Endodermal cell (in vitro differentiated cells): ENCODE measurements around the gene SH3TC1. TPM values are rescaled to one million over a fixed set of nuclear protein-coding genes. Genes with fewer than 3 reads are reported as not detected.
A peak's percentile ranks its signal among the peaks of the same experiment; 100 is the strongest.

ENCODE experiments used
- DNase-seq: peaks from one replicate; pipeline ENCODE4 v3.0.0-alpha.2; 2017
- H3K27ac ChIP-seq: 2 replicates; pipeline ENCODE4 v1.5.1; 2013; ENCODE audit warnings: mild to moderate bottlenecking, low read depth, low read length, moderate library complexity
- H3K27me3 ChIP-seq: 2 replicates; pipeline ENCODE4 v1.6.1; 2013; ENCODE audit warnings: mild to moderate bottlenecking, low read length, moderate library complexity; ENCODE audit not compliant: insufficient read depth, control insufficient read depth, poor library complexity, severe bottlenecking
- H3K36me3 ChIP-seq: 2 replicates; pipeline ENCODE4 v1.7.0; 2013; ENCODE audit warnings: mild to moderate bottlenecking, low read length, moderate library complexity; ENCODE audit not compliant: control insufficient read depth, insufficient read depth
- H3K4me1 ChIP-seq: one replicate; pipeline ENCODE4 v1.7.0; 2013; ENCODE audit warnings: low read length; ENCODE audit not compliant: control insufficient read depth, insufficient read depth
- H3K4me3 ChIP-seq: 2 replicates; pipeline ENCODE4 v1.5.1; 2013; ENCODE audit warnings: mild to moderate bottlenecking, low read length, moderate library complexity
- H3K9ac ChIP-seq: 2 replicates; pipeline ENCODE4 v1.6.1; 2013; ENCODE audit warnings: mild to moderate bottlenecking, low read length, moderate library complexity; ENCODE audit not compliant: poor library complexity, severe bottlenecking; ENCODE audit errors: extremely low read depth
- H3K9me3 ChIP-seq: 2 replicates; pipeline ENCODE4 v1.6.1; 2013; ENCODE audit warnings: mild to moderate bottlenecking, low read length, moderate library complexity; ENCODE audit not compliant: control insufficient read depth
- H3K27ac Mint-ChIP-seq: 2 replicates; pipeline ENCODE4 v1.8.0; 2020; ENCODE audit warnings: mixed read lengths
- H3K27me3 Mint-ChIP-seq: 2 replicates; pipeline ENCODE4 v1.8.0; 2021; ENCODE audit warnings: mild to moderate bottlenecking, mixed read lengths; ENCODE audit not compliant: insufficient read depth
- H3K36me3 Mint-ChIP-seq: 2 replicates; pipeline ENCODE4 v1.8.0; 2020; ENCODE audit warnings: low read depth, mixed read lengths
- H3K4me1 Mint-ChIP-seq: 2 replicates; pipeline ENCODE4 v1.8.0; 2020; ENCODE audit warnings: mixed read lengths
- H3K4me3 Mint-ChIP-seq: 2 replicates; pipeline ENCODE4 v1.8.0; 2020; ENCODE audit warnings: mild to moderate bottlenecking, moderate library complexity, mixed read lengths
- H3K9me3 Mint-ChIP-seq: 2 replicates; pipeline ENCODE4 v1.8.0; 2020; ENCODE audit warnings: mild to moderate bottlenecking, mixed read lengths
- WGBS, 2 experiments: methylation state at CpG; one replicate each; pipeline versions ENCODE4 v1.1.5 to v1.1.7; 2013; ENCODE audit warnings: missing lambda C conversion rate in 2 of 2, mixed read lengths in 1 of 2; ENCODE audit not compliant: insufficient coverage in 1 of 2, insufficient read length in 1 of 2; 5-methylcytosine and 5-hydroxymethylcytosine counted together
- total RNA-seq, 2 donors: library from RNA; stranded (reverse); fragmentation: NEBNext Ultra II Directional in 1 of 2; extraction: Animal tissue kit (Norgen Biotek cat#: 25700) in 1 of 2; gene quantifications; 2 replicates in 1 of 2; 3 replicates in 1 of 2; pipeline ENCODE4 v1.2.1, GENCODE V29; 2021
- TF ChIP-seq, protein P1 (sequence below): fragments of 200-600 bp; sonication (generic); conservative IDR thresholded peaks from 2 replicates; pipeline ENCODE4 v1.5.0; 2021; ENCODE audit warnings: antibody characterized with exemption, mild to moderate bottlenecking

SH3TC1 gene
- total RNA-seq, 2 donors from 2014 or later: 1.9 to 2.6 TPM

GRCh38 chr4:8194306-8195242 is 4.5 kb upstream of the SH3TC1 start:
- no peak overlapping the region for H3K27ac ChIP-seq
- Mint-ChIP-seq H3K27ac (no peak overlapping the region), H3K27me3 (no peaks in the 10 kb centered on the region), H3K4me1 (peaks cover 1% of the 10 kb centered on the region), H3K4me3 (no peak overlapping the region), H3K36me3 (no peaks in the 10 kb centered on the region), H3K9me3 (no peaks in the 10 kb centered on the region)
- H3K9ac ChIP-seq: no peak overlapping the region
- no peaks in the 10 kb centered on the region for H3K36me3 ChIP-seq
- 84 to 85% methylated on average over 17 to 19 of the region's 19 CpGs for WGBS, 2 experiments
- H3K9me3 ChIP-seq: no peaks in the 10 kb centered on the region
- TF ChIP-seq, protein P1, sequence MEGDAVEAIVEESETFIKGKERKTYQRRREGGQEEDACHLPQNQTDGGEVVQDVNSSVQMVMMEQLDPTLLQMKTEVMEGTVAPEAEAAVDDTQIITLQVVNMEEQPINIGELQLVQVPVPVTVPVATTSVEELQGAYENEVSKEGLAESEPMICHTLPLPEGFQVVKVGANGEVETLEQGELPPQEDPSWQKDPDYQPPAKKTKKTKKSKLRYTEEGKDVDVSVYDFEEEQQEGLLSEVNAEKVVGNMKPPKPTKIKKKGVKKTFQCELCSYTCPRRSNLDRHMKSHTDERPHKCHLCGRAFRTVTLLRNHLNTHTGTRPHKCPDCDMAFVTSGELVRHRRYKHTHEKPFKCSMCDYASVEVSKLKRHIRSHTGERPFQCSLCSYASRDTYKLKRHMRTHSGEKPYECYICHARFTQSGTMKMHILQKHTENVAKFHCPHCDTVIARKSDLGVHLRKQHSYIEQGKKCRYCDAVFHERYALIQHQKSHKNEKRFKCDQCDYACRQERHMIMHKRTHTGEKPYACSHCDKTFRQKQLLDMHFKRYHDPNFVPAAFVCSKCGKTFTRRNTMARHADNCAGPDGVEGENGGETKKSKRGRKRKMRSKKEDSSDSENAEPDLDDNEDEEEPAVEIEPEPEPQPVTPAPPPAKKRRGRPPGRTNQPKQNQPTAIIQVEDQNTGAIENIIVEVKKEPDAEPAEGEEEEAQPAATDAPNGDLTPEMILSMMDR: no peak
- DNase-seq: no peak
- no peak overlapping the region for H3K4me3 ChIP-seq
- H3K4me1 ChIP-seq: no peaks in the 10 kb centered on the region
- no peaks in the 10 kb centered on the region for H3K27me3 ChIP-seq

DNA sequence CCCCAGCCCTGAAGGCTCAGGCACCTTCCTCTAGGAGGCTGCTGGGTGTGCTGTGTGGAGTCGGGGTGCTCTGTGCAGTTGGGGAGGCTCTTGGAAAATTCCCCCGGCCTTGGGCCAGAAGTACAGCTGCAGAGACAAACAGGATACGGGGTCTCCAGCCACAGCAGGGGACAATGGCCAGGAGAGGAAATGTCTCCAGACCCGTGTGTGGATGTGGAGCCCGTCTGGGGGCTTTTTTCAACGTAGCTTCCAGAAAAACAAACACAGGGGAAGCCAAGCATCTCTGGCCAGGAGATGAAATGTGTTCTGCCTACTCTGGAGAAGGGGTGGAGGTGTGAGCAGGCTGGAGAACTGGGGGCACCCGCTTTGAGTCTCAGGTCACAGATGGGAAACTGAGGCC is 3.7 kb upstream of the SH3TC1 start:
- Mint-ChIP-seq H3K27me3 (no peaks in the 10 kb centered on the region), H3K36me3 (no peaks in the 10 kb centered on the region), H3K9me3 (no peaks in the 10 kb centered on the region), H3K4me1 (peaks cover 1% of the 10 kb centered on the region), H3K4me3 (no peak overlapping the region), H3K27ac (no peak overlapping the region)
- no peaks in the 10 kb centered on the region for H3K9me3 ChIP-seq
- TF ChIP-seq, protein P1: no peak
- H3K27me3 ChIP-seq: no peaks in the 10 kb centered on the region
- H3K9ac ChIP-seq: no peak overlapping the region
- WGBS, 2 experiments: 85 to 87% methylated on average over 7 of the region's 7 CpGs
- no peaks in the 10 kb centered on the region for H3K36me3 ChIP-seq
- H3K27ac ChIP-seq: no peak overlapping the region
- DNase-seq: no peak
- H3K4me1 ChIP-seq: no peaks in the 10 kb centered on the region
- no peak overlapping the region for H3K4me3 ChIP-seq

DNA sequence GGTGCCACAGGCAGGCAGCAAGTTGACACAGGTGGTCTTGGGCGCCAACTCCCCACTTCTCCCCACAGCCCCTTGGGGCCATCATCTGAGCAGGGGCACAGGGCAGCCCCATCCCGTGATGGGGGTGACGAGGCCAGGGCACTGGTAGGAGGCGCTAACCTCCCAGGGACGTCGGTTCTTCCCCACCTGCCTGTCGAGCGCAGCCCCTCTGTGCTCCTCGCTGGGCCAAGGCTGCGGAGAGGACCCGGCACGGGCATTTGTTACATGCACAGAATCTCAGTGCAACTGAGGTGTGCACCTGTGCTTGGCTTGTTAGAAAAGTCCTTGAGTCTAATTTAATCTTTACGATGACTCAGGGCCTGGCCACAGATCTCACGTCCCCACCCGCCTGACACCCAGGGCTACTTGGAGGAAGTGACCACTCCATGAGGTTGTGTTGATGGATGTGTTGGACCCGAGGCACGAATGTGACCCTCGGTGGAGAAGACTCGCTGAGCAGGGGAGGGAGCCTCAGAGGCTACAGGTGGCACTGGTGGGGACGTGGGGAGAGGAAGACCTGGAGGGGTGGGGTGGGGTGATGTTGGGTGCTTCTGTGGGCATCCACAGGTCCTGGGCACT is 3.1 kb upstream of the SH3TC1 start:
- no peak overlapping the region for H3K27ac ChIP-seq
- H3K27me3 Mint-ChIP-seq: no peaks in the 10 kb centered on the region
- H3K36me3 Mint-ChIP-seq: no peaks in the 10 kb centered on the region
- H3K27ac Mint-ChIP-seq: peak overlapping the region; percentile 45
- H3K4me3 ChIP-seq: no peak overlapping the region
- H3K9ac ChIP-seq: no peak overlapping the region
- 92 to 97% methylated on average over 8 to 20 of the region's 20 CpGs for WGBS, 2 experiments
- H3K4me3 Mint-ChIP-seq: no peak overlapping the region
- no peaks in the 10 kb centered on the region for H3K36me3 ChIP-seq
- H3K9me3 Mint-ChIP-seq: no peaks in the 10 kb centered on the region
- H3K4me1 Mint-ChIP-seq: peaks cover 1% of the 10 kb centered on the region
- no peaks in the 10 kb centered on the region for H3K27me3 ChIP-seq
- H3K4me1 ChIP-seq: no peaks in the 10 kb centered on the region
- no peaks in the 10 kb centered on the region for H3K9me3 ChIP-seq
- TF ChIP-seq, protein P1: no peak
- DNase-seq: no peak
